Measurements from ENCODE around the gene OCIAD1. TPM values are rescaled to one million over a fixed set of nuclear protein-coding genes. Genes with fewer than 3 reads are reported as not detected.
"Not testable (repeated sequence)": the region's sequence is repeated elsewhere in the genome, so short reads cannot be mapped to it uniquely, and the experiment has no call there.

The OCIAD1 gene
- total and polyA plus RNA-seq, 8 donors = 50.9 to 113 (median 59.2) TPM

GRCh38 chr4:48836658-48837057 lies 5.8 kb downstream of the OCIAD1 start:
- Histone ChIP-seq H3K4me3 (no peak overlapping the region), H3K27me3 (no peaks in the 10 kb centered on the region), H3K27ac (no peak overlapping the region), H3K36me3 (peaks cover 0 to 17% (median 13%) of the 10 kb centered on the region in 3 donors), H3K9me3 (no peaks in the 10 kb centered on the region), H3K4me1 (peaks cover 3 to 13% (median 10%) of the 10 kb centered on the region in 3 donors)
- ATAC-seq = no peak
- no peak for TF ChIP-seq CTCF (IDR thresholded peaks at IDR 0.05)
- intact Hi-C loops (cut with DNase I) = no loop called here
- no peak for DNase-seq
- FAIRE-seq = no peak
- 98 to 99% methylated on average over 4 of the region's 4 CpGs for WGBS, 2 donors

- Histone ChIP-seq H3K4me1 (no peaks in the 10 kb centered on the region), H3K27ac (no peak overlapping the region), H3K4me3 (no peak overlapping the region), H3K36me3 (peaks cover 0 to 10% (median 0%) of the 10 kb centered on the region in 3 donors), H3K9me3 (no peaks in the 10 kb centered on the region), H3K27me3 (no peaks in the 10 kb centered on the region)
- DNase-seq = no peak
- FAIRE-seq = no peak
- no peak for ATAC-seq
- 85 to 91% methylated on average over 9 of the region's 9 CpGs for WGBS, 2 donors
- intact Hi-C loops (cut with DNase I) = no loop called here
- no peak for TF ChIP-seq CTCF (IDR thresholded peaks at IDR 0.05)
Observed at GRCh38 chr4:48841045-48841827, 10.3 kb downstream of the OCIAD1 start.

DNA sequence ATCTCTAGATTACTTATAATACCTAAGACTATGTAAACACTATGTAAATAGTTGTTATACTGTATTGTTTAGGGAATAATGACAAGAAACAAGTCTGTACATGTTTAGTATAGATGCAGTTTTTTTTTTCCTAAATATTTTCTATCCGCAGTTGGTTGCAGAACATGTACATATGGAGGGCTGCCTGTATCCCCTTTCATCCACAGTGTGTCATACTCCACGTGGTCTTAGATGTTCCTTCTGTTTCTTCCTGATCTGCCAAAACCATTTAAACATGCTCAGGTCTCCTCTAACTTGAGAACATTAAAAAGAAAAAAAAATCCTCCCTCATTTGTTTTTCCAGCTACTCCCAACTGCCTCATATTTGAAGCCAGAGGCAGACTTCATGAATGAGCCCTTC lies 14.0 kb downstream of the OCIAD1 start:
- H3K9me3 ChIP-seq = no peaks in the 10 kb centered on the region
- FAIRE-seq (no peak), ATAC-seq (no peak), DNase-seq (no peak)
- no peaks in the 10 kb centered on the region for H3K4me1 ChIP-seq
- H3K27me3 ChIP-seq = no peaks in the 10 kb centered on the region
- peaks cover 0 to 8% (median 0%) of the 10 kb centered on the region in 3 donors for H3K36me3 ChIP-seq
- no peak for TF ChIP-seq CTCF (IDR thresholded peaks at IDR 0.05)
- no peak overlapping the region for H3K27ac ChIP-seq
- intact Hi-C loops (cut with DNase I) = no loop called here
- H3K4me3 ChIP-seq = no peak overlapping the region
- WGBS, 2 donors = 83 to 88% methylated on average over 2 of the region's 2 CpGs

DNA sequence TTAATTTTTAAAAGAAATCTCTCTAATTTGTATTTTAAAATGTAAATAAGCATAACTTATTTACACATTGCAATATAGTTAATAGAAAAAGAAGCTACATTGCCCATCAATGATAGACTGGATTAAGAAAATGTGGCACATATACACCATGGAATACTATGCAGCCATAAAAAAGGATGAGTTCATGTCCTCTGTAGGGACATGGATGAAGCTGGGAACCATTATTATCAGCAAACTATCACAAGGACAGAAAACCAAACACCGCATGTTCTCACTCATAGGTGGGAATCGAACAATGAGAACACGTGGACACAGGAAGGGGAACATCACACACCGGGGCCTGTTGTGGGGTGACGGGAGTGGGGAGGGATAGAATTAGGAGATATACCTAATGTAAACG lies 17.9 kb downstream of the OCIAD1 start:
- ATAC-seq; DNase-seq; H3K4me3 ChIP-seq; H3K9me3 ChIP-seq; FAIRE-seq; H3K27ac ChIP-seq; H3K27me3 ChIP-seq; intact Hi-C loops (cut with DNase I); H3K4me1 ChIP-seq; H3K36me3 ChIP-seq: not testable (repeated sequence)
- WGBS, 2 donors = 96 to 97% methylated on average over 6 of the region's 6 CpGs

- Histone ChIP-seq H3K27me3 (no peaks in the 10 kb centered on the region), H3K36me3 (peaks cover 0 to 7% (median 0%) of the 10 kb centered on the region in 3 donors), H3K4me3 (no peak overlapping the region), H3K9me3 (no peaks in the 10 kb centered on the region), H3K4me1 (no peaks in the 10 kb centered on the region), H3K27ac (no peak overlapping the region)
- no peak for ATAC-seq
- 67 to 82% methylated on average over 1 of the region's 1 CpG for WGBS, 2 donors
- no peak for DNase-seq
- TF ChIP-seq CTCF (IDR thresholded peaks at IDR 0.05) = no peak
- no peak for FAIRE-seq
- intact Hi-C loops (cut with DNase I) = no loop called here
Observed at GRCh38 chr4:48851651-48852050, 20.8 kb downstream of the OCIAD1 start.
